ENCODE measurements around the gene ABI3. TPM values are rescaled to one million over a fixed set of nuclear protein-coding genes. Genes with fewer than 3 reads are reported as not detected.

ABI3 gene
- total RNA-seq, 4 donors from 2014 or later, result 2.3 to 6.7 (median 3.0) TPM

- 23% methylated on average over 7 of the region's 10 CpGs for WGBS
- peaks cover 12% of the 10 kb centered on the region for H3K27me3 ChIP-seq
- peaks cover 3% of the 10 kb centered on the region for H3K4me1 ChIP-seq
- no peak overlapping the region for H3K4me3 ChIP-seq
- H3K9me3 ChIP-seq, result no peaks in the 10 kb centered on the region
- no peak for DNase-seq (ENCODE audit: low spot score in 2 of 2)
- H3K27ac ChIP-seq, result no peak overlapping the region
- H3K36me3 ChIP-seq, result no peaks in the 10 kb centered on the region
- TF ChIP-seq CTCF (IDR thresholded peaks at IDR 0.05), result no peak
- no peak for TF ChIP-seq POLR2A (IDR thresholded peaks at IDR 0.05)
- TF ChIP-seq POLR2AphosphoS5 (IDR thresholded peaks at IDR 0.05), result no peak
- TF ChIP-seq EP300 (IDR thresholded peaks at IDR 0.05), result no peak
These were observed 38.8 kb downstream of the ABI3 start for GRCh38 chr17:49249292-49249794.

GRCh38 chr17:49249890-49250522 is 39.5 kb downstream of the ABI3 start:
- Histone ChIP-seq H3K9me3 (no peaks in the 10 kb centered on the region), H3K4me1 (peaks cover 3% of the 10 kb centered on the region), H3K4me3 (no peak overlapping the region), H3K27me3 (peaks cover 12% of the 10 kb centered on the region), H3K27ac (no peak overlapping the region), H3K36me3 (no peaks in the 10 kb centered on the region)
- 90% methylated on average over 12 of the region's 12 CpGs for WGBS
- TF ChIP-seq POLR2AphosphoS5 (IDR thresholded peaks at IDR 0.05) (no peak), EP300 (IDR thresholded peaks at IDR 0.05) (no peak), POLR2A (IDR thresholded peaks at IDR 0.05) (no peak), CTCF (IDR thresholded peaks at IDR 0.05) (no peak)
- no peak for DNase-seq (ENCODE audit: low spot score in 2 of 2)

GRCh38 chr17:49252148-49252695 is 41.7 kb downstream of the ABI3 start:
- Histone ChIP-seq H3K4me1 (peaks cover 3% of the 10 kb centered on the region), H3K4me3 (no peak overlapping the region), H3K27ac (no peak overlapping the region), H3K36me3 (no peaks in the 10 kb centered on the region), H3K27me3 (no peaks in the 10 kb centered on the region), H3K9me3 (no peaks in the 10 kb centered on the region)
- TF ChIP-seq CTCF (IDR thresholded peaks at IDR 0.05) (no peak), POLR2A (IDR thresholded peaks at IDR 0.05) (no peak), POLR2AphosphoS5 (IDR thresholded peaks at IDR 0.05) (no peak), EP300 (IDR thresholded peaks at IDR 0.05) (no peak)
- no peak for DNase-seq (ENCODE audit: low spot score in 2 of 2)
- WGBS, result 73% methylated on average over 4 of the region's 6 CpGs

GRCh38 chr17:49254066-49254465 is 43.6 kb downstream of the ABI3 start:
- DNase-seq (ENCODE audit: low spot score in 2 of 2), result no peak
- Histone ChIP-seq H3K36me3 (no peaks in the 10 kb centered on the region), H3K27me3 (no peaks in the 10 kb centered on the region), H3K4me1 (peaks cover 3% of the 10 kb centered on the region), H3K4me3 (no peak overlapping the region), H3K27ac (no peak overlapping the region), H3K9me3 (no peaks in the 10 kb centered on the region)
- TF ChIP-seq CTCF (IDR thresholded peaks at IDR 0.05) (no peak), POLR2AphosphoS5 (IDR thresholded peaks at IDR 0.05) (no peak), POLR2A (IDR thresholded peaks at IDR 0.05) (no peak), EP300 (IDR thresholded peaks at IDR 0.05) (no peak)
- 67% methylated on average over 4 of the region's 4 CpGs for WGBS

- Histone ChIP-seq H3K36me3 (no peaks in the 10 kb centered on the region), H3K4me1 (peaks cover 4% of the 10 kb centered on the region), H3K27me3 (no peaks in the 10 kb centered on the region), H3K4me3 (no peak overlapping the region), H3K27ac (no peak overlapping the region), H3K9me3 (no peaks in the 10 kb centered on the region)
- TF ChIP-seq EP300 (IDR thresholded peaks at IDR 0.05) (no peak), CTCF (IDR thresholded peaks at IDR 0.05) (no peak), POLR2AphosphoS5 (IDR thresholded peaks at IDR 0.05) (no peak)
- no peak for DNase-seq (ENCODE audit: low spot score in 2 of 2)
- WGBS, result 72% methylated on average over 5 of the region's 5 CpGs
These were observed 44.6 kb downstream of the ABI3 start for GRCh38 chr17:49255125-49255524.
